ENCODE data around the gene AKT3.
A peak's percentile ranks its signal among the peaks of the same experiment; 100 is the strongest.
"Not testable (repeated sequence)": the region's sequence is repeated elsewhere in the genome, so short reads cannot be mapped to it uniquely, and the experiment has no call there.

AKT3 gene

GRCh38 chr1:243595527-243596210, 254.4 kb downstream of the AKT3 start:
- no peak for DNase-seq

GRCh38 chr1:243594455-243594854, 255.6 kb downstream of the AKT3 start:
- DNase-seq: no peak

GRCh38 chr1:243589286-243589685, 260.8 kb downstream of the AKT3 start:
- DNase-seq: not testable (repeated sequence)

- no peak for DNase-seq
These were observed 262.1 kb downstream of the AKT3 start for GRCh38 chr1:243587823-243588560.

- no peak for DNase-seq
These were observed 262.8 kb downstream of the AKT3 start for GRCh38 chr1:243587285-243587684.

- no peak for DNase-seq
These were observed 264.1 kb downstream of the AKT3 start for GRCh38 chr1:243585982-243586381.

- DNase-seq: peak; percentile 81
These were observed 267.7 kb downstream of the AKT3 start for GRCh38 chr1:243582326-243582725.

- no peak for DNase-seq
These were observed 269.1 kb downstream of the AKT3 start for GRCh38 chr1:243580984-243581383.

- peak; percentile 14 for DNase-seq
These were observed 270.0 kb downstream of the AKT3 start for GRCh38 chr1:243580072-243580471.

- peak; percentile 19 for DNase-seq
These were observed 275.0 kb downstream of the AKT3 start for GRCh38 chr1:243575070-243575469.

GRCh38 chr1:243572940-243573339, 277.1 kb downstream of the AKT3 start:
- no peak for DNase-seq

GRCh38 chr1:243568793-243569192, 281.2 kb downstream of the AKT3 start:
- DNase-seq: peak; percentile 50

- DNase-seq: no peak
These were observed 285.2 kb downstream of the AKT3 start for GRCh38 chr1:243564814-243565213.

GRCh38 chr1:243563732-243564131, 286.3 kb downstream of the AKT3 start:
- DNase-seq: no peak

GRCh38 chr1:243562473-243562872, 287.6 kb downstream of the AKT3 start:
- DNase-seq: no peak

GRCh38 chr1:243561588-243562319, 288.3 kb downstream of the AKT3 start:
- no peak for DNase-seq

- DNase-seq: peak; percentile 23
These were observed 290.4 kb downstream of the AKT3 start for GRCh38 chr1:243559575-243560162.

GRCh38 chr1:243558576-243558975, 291.5 kb downstream of the AKT3 start:
- DNase-seq: no peak

GRCh38 chr1:243557866-243558265, 292.2 kb downstream of the AKT3 start:
- no peak for DNase-seq

GRCh38 chr1:243554686-243555085, 295.4 kb downstream of the AKT3 start:
- DNase-seq: no peak

- DNase-seq: no peak
These were observed 297.0 kb downstream of the AKT3 start for GRCh38 chr1:243553090-243553489.

GRCh38 chr1:243550276-243550675, 299.8 kb downstream of the AKT3 start:
- peak; percentile 53 for DNase-seq

GRCh38 chr1:243549791-243550190, 300.3 kb downstream of the AKT3 start:
- peak; percentile 5 for DNase-seq

Data from fibroblast of skin of right quadriceps (primary cell).